Measurements from ENCODE around the gene ARSK. TPM values are rescaled to one million over a fixed set of nuclear protein-coding genes. Genes with fewer than 3 reads are reported as not detected.

The ARSK gene
- total and polyA plus RNA-seq, 10 of the 15 experiments (the other 5 are each of a cell fraction or from before 2014, with no cell fraction given): 1.6 to 9.5 (median 5.8) TPM

DNA sequence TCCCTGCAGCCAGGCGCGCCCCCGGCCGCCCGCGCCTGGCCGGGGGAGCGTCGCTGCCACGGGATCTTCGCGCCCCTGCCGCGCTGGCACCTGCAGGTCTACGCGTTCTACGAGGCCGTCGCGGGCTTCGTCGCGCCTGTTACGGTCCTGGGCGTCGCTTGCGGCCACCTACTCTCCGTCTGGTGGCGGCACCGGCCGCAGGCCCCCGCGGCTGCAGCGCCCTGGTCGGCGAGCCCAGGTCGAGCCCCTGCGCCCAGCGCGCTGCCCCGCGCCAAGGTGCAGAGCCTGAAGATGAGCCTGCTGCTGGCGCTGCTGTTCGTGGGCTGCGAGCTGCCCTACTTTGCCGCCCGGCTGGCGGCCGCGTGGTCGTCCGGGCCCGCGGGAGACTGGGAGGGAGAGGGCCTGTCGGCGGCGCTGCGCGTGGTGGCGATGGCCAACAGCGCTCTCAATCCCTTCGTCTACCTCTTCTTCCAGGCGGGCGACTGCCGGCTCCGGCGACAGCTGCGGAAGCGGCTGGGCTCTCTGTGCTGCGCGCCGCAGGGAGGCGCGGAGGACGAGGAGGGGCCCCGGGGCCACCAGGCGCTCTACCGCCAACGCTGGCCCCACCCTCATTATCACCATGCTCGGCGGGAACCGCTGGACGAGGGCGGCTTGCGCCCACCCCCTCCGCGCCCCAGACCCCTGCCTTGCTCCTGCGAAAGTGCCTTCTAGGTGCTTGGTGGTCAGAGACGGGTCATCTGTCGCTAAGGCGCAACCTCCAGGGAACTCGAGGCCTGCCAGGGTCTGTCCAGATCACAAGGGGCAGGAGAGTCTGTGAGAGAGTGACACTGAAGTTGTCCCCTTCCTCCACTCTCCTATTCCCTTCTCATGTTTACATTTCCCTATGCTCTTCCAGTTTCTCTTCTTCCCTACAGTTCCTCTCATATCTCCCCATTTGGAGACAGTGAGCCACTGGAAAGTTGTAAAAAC, 66.3 kb downstream of the ARSK start:
- peak; percentile 61 for ATAC-seq
- intact Hi-C loops (cut with micrococcal nuclease; ENCODE audit: unreplicated experiment): no loop called here
- no TSS peak for BruUV-seq (replicated peaks)
- DNase-seq (ENCODE audit: low read depth, low spot score): no peak
- ChIA-PET POLR2A (interaction anchor here (0.6 to 1.0 kb wide), 3 partner anchors 26 to 1077 kb away, joined by 4 to 6 read pairs (median 5); partner anchors contain the start of gene RFESD), RAD21 (ENCODE audit: unreplicated experiment) (no interaction called here), SMC1A (ENCODE audit: uncharacterized antibody, unreplicated experiment) (interaction anchor here (0.9 to 2.7 kb wide), 3 partner anchors 10 to 22 kb away, joined by 3 to 14 read pairs (median 6); no protein-coding TSS in a partner anchor), CTCF (interaction anchor here (2.4 to 3.0 kb wide), 2 partner anchors 23 to 43 kb away, joined by 7 to 14 read pairs; no protein-coding TSS in a partner anchor)
- peak overlapping the region; percentile 65 for H3K9ac ChIP-seq (ENCODE audit: control insufficient read depth, insufficient read depth, low read length)
- peaks cover 0 to 2% of the 10 kb centered on the region in 2 experiments; a peak in 1 of 4 replicates for H3K27me3 ChIP-seq (replicated peaks in 1 of 2; ENCODE audit: control insufficient read depth in 2 of 2, insufficient read depth in 2 of 2, low read length in 1 of 2)
- H3K9me3 ChIP-seq (replicated peaks; ENCODE audit: control insufficient read depth, insufficient read depth, low read length): no peaks in the 10 kb centered on the region
- H2AFZ ChIP-seq (ENCODE audit: control insufficient read depth, low read depth, low read length): peak overlapping the region; percentile 89
- peaks cover 19% of the 10 kb centered on the region for H3K4me1 ChIP-seq (ENCODE audit: control insufficient read depth, insufficient read depth, low read length)
- H4K20me1 ChIP-seq (ENCODE audit: control insufficient read depth, insufficient read depth): no peaks in the 10 kb centered on the region
- FAIRE-seq: no peak
- H3K36me3 ChIP-seq (ENCODE audit: control insufficient read depth in 2 of 2, insufficient read depth in 2 of 2, low read length in 1 of 2): no peaks in the 10 kb centered on the region
- peak overlapping the region; percentile 21; the same call in 1 of the 2 replicates for H3K27ac ChIP-seq (ENCODE audit: control insufficient read depth, insufficient read depth)
- peak overlapping the region; percentile 62; the same call in 1 of the 2 replicates for H3K4me3 ChIP-seq
- H3K4me2 ChIP-seq (ENCODE audit: control insufficient read depth, insufficient read depth): peak overlapping the region; percentile 95
- peaks cover 3% of the 10 kb centered on the region; the same call in 1 of the 2 replicates for H3K79me2 ChIP-seq (ENCODE audit: control insufficient read depth, insufficient read depth, low read length)
- WGBS (ENCODE audit: insufficient coverage, insufficient replicate concordance, low lambda C conversion rate, missing lambda C conversion rate): 1% methylated on average over 75 of the region's 92 CpGs
- in situ Hi-C loops (cut with MboI): no loop called here
- TF ChIP-seq ZNF207 (IDR thresholded peaks at IDR 0.05; ENCODE audit: borderline replicate concordance) (no peak), DPF2 (IDR thresholded peaks at IDR 0.05) (peak; percentile 41; the same call in 1 of the 2 replicates), IKZF1 (conservative IDR thresholded peaks at IDR 0.05) (peak; percentile 62), TCF7 (IDR thresholded peaks at IDR 0.05; ENCODE audit: borderline replicate concordance) (no peak), EZH2 (IDR thresholded peaks at IDR 0.05; ENCODE audit: borderline replicate concordance, control insufficient read depth, low read depth, low read length) (no peak), KDM1A (IDR thresholded peaks at IDR 0.05; ENCODE audit: borderline replicate concordance) (no peak), LARP7 (IDR thresholded peaks at IDR 0.05) (0 out of 2 replicates have a peak, but pooled peaks have one; percentile 38), EP300 (IDR thresholded peaks at IDR 0.05; ENCODE audit: borderline replicate concordance in 1 of 2, control insufficient read depth in 1 of 2, low read depth in 2 of 2, low read length in 2 of 2) (no peak), CREB1 (IDR thresholded peaks at IDR 0.05; ENCODE audit: low read depth) (peak; percentile 79), PML (IDR thresholded peaks at IDR 0.05; ENCODE audit: low read length) (no peak), MEF2A (IDR thresholded peaks at IDR 0.05; ENCODE audit: insufficient read depth, low read depth, low read length) (no peak), PAX8 (IDR thresholded peaks at IDR 0.05) (no peak), BACH1 (IDR thresholded peaks at IDR 0.05; ENCODE audit: borderline replicate concordance) (no peak), YY1 (IDR thresholded peaks at IDR 0.05; ENCODE audit: low read depth, low read length) (0 out of 2 replicates have a peak, but pooled peaks have one; percentile 11)
- TF ChIP-seq, protein P1, sequence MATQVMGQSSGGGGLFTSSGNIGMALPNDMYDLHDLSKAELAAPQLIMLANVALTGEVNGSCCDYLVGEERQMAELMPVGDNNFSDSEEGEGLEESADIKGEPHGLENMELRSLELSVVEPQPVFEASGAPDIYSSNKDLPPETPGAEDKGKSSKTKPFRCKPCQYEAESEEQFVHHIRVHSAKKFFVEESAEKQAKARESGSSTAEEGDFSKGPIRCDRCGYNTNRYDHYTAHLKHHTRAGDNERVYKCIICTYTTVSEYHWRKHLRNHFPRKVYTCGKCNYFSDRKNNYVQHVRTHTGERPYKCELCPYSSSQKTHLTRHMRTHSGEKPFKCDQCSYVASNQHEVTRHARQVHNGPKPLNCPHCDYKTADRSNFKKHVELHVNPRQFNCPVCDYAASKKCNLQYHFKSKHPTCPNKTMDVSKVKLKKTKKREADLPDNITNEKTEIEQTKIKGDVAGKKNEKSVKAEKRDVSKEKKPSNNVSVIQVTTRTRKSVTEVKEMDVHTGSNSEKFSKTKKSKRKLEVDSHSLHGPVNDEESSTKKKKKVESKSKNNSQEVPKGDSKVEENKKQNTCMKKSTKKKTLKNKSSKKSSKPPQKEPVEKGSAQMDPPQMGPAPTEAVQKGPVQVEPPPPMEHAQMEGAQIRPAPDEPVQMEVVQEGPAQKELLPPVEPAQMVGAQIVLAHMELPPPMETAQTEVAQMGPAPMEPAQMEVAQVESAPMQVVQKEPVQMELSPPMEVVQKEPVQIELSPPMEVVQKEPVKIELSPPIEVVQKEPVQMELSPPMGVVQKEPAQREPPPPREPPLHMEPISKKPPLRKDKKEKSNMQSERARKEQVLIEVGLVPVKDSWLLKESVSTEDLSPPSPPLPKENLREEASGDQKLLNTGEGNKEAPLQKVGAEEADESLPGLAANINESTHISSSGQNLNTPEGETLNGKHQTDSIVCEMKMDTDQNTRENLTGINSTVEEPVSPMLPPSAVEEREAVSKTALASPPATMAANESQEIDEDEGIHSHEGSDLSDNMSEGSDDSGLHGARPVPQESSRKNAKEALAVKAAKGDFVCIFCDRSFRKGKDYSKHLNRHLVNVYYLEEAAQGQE (IDR thresholded peaks at IDR 0.05; ENCODE audit: low read depth, low read length): no peak
- TF ChIP-seq, protein P2, sequence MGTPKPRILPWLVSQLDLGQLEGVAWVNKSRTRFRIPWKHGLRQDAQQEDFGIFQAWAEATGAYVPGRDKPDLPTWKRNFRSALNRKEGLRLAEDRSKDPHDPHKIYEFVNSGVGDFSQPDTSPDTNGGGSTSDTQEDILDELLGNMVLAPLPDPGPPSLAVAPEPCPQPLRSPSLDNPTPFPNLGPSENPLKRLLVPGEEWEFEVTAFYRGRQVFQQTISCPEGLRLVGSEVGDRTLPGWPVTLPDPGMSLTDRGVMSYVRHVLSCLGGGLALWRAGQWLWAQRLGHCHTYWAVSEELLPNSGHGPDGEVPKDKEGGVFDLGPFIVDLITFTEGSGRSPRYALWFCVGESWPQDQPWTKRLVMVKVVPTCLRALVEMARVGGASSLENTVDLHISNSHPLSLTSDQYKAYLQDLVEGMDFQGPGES (IDR thresholded peaks at IDR 0.05): no peak

All from GM12878 (cell line).